Measurements from ENCODE around the gene VWA5B1.

GRCh38 chr1:20317471-20317870, 26.8 kb downstream of the VWA5B1 start:
- TF ChIP-seq CTCF (conservative IDR thresholded peaks at IDR 0.05; ENCODE audit: low read depth, low read length) (no peak), EZH2 (IDR thresholded peaks at IDR 0.05; ENCODE audit: low read length, unreplicated experiment) (no peak)

Data from PC-3 (cell line).